ENCODE results near the gene EVA1A.

EVA1A gene

DNA sequence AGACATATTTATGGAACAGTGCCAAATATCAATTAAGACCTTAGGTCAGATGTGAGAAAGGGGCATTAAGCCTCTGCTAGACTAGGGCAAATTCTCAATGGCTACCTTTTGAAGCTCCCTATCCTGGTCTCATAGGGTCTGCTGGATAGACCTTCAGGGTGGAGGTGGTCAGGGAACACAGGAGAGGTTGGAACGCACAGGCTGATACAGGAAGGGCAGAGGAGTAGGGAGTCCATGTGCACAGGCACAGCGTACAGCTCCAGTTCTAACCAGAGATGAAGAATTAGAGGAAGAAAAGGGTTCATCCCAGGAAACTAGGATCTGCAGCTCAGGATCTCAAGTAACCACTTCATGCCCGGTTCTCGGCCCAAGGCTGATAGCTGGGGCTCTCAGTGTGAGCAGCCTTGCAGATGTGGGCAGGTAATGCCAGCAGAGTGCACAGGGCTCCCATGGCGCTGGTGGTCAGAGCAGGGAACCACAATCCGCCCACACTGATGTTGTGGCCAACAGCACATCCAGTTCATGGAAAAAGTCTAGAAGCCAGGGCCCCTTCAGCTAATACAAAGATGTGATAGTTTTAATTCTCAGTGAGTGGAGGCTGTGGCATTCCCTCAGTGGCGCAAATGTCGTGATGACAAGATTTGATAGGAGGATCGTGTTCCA, 3.4 kb upstream of the EVA1A start:
- Mint-ChIP-seq H3K27ac (no peak overlapping the region), H3K36me3 (ENCODE audit: insufficient read depth) (no peaks in the 10 kb centered on the region), H3K9me3 (peaks cover 0 to under 1% of the 10 kb centered on the region in 2 donors), H3K4me1 (ENCODE audit: low read depth in 2 of 2) (peaks cover 0 to 8% of the 10 kb centered on the region in 2 donors), H3K4me3 (no peak overlapping the region), H3K27me3 (peaks cover 29 to 85% of the 10 kb centered on the region in 2 donors)
- ATAC-seq (replicated peaks): no peak
- DNase-seq: no peak

DNA sequence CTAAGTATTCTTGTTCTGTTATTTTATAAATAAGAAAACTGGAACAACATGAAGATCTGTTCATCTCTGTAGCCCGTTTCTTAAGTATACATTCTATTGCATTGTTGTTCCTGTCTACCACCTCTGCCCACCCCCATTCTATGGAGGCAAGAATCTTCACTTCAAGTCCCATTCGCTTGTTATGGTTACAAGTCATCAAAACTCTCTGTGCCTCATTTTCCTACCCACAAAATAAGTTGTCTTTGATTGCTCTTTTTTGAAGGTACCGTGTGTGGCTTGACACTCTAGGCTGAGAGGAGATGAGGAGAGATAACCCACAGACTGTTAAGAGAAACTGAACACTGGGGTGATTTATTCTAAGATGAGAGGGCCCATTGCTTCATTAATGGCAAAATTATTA, 2.9 kb upstream of the EVA1A start:
- no peaks in the 10 kb centered on the region for H3K36me3 Mint-ChIP-seq (ENCODE audit: insufficient read depth)
- no peak overlapping the region for H3K4me3 Mint-ChIP-seq
- no peak overlapping the region for H3K27ac Mint-ChIP-seq
- no peak for ATAC-seq (replicated peaks)
- H3K27me3 Mint-ChIP-seq: peaks cover 31 to 85% of the 10 kb centered on the region in 2 donors
- no peak for DNase-seq
- H3K4me1 Mint-ChIP-seq (ENCODE audit: low read depth in 2 of 2): peaks cover 0 to 8% of the 10 kb centered on the region in 2 donors
- no peaks in the 10 kb centered on the region for H3K9me3 Mint-ChIP-seq

DNA sequence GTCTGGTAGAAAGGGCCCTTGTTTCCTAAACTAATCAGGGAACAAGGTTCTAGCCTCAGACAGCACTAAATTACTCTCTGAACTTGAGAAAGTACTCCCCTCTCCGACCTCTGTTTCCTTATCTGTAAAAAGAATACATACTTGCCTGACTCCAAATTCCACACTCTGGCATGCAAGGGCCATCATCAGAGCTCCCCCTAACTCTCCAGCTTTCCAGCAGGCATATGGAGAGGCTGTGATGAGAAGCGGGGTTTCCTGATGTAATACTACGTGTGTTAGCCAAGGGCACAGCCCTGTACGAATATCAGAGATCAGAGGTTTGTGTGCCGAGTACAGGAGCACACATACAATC, 1.8 kb upstream of the EVA1A start:
- Mint-ChIP-seq H3K4me1 (ENCODE audit: low read depth in 2 of 2) (peaks cover 0 to 8% of the 10 kb centered on the region in 2 donors), H3K36me3 (ENCODE audit: insufficient read depth) (no peaks in the 10 kb centered on the region), H3K27ac (no peak overlapping the region), H3K9me3 (no peaks in the 10 kb centered on the region), H3K4me3 (no peak overlapping the region), H3K27me3 (peaks cover 41 to 86% of the 10 kb centered on the region in 2 donors)
- DNase-seq (no peak), ATAC-seq (replicated peaks) (no peak)

- H3K27ac Mint-ChIP-seq: no peak overlapping the region
- H3K4me1 Mint-ChIP-seq (ENCODE audit: low read depth in 2 of 2): peaks cover 0 to 8% of the 10 kb centered on the region in 2 donors
- no peak for ATAC-seq (replicated peaks)
- no peaks in the 10 kb centered on the region for H3K36me3 Mint-ChIP-seq (ENCODE audit: insufficient read depth)
- H3K27me3 Mint-ChIP-seq: peaks cover 44 to 83% of the 10 kb centered on the region in 2 donors
- no peak for DNase-seq
- no peaks in the 10 kb centered on the region for H3K9me3 Mint-ChIP-seq
- no peak overlapping the region for H3K4me3 Mint-ChIP-seq
Observed at GRCh38 chr2:75561566-75562512, 1.1 kb upstream of the EVA1A start.

- no peaks in the 10 kb centered on the region for H3K9me3 Mint-ChIP-seq
- H3K4me3 Mint-ChIP-seq: peak overlapping the region; percentile 43 to 69
- peaks cover 51 to 81% of the 10 kb centered on the region in 2 donors for H3K27me3 Mint-ChIP-seq
- ATAC-seq (replicated peaks) (no peak), DNase-seq (no peak)
- H3K27ac Mint-ChIP-seq: no peak overlapping the region
- H3K36me3 Mint-ChIP-seq (ENCODE audit: insufficient read depth): no peaks in the 10 kb centered on the region
- peaks cover 0 to 8% of the 10 kb centered on the region in 2 donors for H3K4me1 Mint-ChIP-seq (ENCODE audit: low read depth in 2 of 2)
Observed at GRCh38 chr2:75560022-75560767, 544 bp downstream of the EVA1A start.

DNA sequence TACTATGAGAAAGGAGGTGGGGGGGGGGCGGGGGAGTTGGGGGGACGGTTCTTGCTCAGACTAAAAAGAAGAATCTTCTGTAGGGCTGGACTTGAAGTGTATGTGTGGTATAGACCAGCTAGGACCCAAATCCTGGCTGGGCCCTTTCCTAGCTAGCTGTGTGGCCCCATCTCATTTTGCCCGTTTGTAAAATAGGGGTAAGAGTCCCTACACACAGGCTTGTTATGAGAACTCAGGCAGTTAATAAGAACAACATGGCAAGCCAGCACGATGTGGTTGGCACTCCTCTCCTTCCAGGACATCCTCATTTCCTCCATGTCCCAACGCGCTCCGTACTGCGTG, 1.1 kb downstream of the EVA1A start:
- no peak for ATAC-seq (replicated peaks)
- Mint-ChIP-seq H3K36me3 (ENCODE audit: insufficient read depth) (no peaks in the 10 kb centered on the region), H3K4me3 (peak overlapping the region; percentile 43 to 69), H3K9me3 (no peaks in the 10 kb centered on the region), H3K27me3 (peaks cover 55 to 78% of the 10 kb centered on the region in 2 donors), H3K27ac (no peak overlapping the region), H3K4me1 (ENCODE audit: low read depth in 2 of 2) (peaks cover 0 to 8% of the 10 kb centered on the region in 2 donors)
- DNase-seq: no peak

DNA sequence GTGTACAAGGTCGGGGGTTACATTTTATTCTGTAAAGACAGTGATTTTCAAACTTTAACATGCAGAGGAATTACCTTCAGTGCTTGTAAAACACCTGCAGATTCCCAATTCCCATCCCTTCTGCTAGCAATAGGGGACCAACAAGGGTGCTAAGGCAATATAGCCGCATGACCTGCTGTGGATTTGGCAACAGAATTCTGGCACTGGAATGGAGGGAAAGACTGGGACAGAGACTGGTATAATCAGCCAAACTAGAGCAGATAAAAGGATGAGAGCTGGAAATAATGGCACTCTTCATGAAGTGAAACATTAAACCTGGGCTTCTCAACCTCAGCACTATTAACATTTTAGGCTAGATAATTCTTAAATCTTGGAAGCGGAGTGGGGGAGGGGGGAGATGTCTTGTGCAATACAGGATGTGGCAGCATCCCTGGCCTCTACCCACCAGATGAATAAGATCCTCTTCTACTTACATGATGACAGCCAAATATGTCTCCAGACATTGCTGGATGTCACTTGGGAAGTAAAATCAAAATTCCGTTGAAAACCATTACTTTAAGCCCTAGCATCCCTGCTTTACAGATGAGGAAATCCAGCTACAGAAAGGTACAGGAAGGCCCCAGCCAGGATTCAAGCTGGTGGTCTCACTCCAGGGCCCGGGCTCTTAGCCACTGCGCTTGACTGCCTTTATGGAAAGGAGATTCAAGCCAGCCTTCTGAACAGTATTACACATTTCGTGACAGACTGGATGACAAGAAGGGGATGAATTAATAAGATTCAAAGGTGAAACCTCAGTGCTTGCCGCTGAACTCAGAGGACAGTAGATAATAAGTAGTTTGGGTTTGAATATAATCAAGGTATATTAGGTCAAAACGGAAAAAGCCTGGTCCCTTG, 1.7 kb downstream of the EVA1A start:
- DNase-seq (no peak), ATAC-seq (replicated peaks) (no peak)
- Mint-ChIP-seq H3K4me3 (no peak overlapping the region), H3K9me3 (no peaks in the 10 kb centered on the region), H3K27me3 (peaks cover 55 to 72% of the 10 kb centered on the region in 2 donors), H3K4me1 (ENCODE audit: low read depth in 2 of 2) (peaks cover 0 to 8% of the 10 kb centered on the region in 2 donors), H3K36me3 (ENCODE audit: insufficient read depth) (no peaks in the 10 kb centered on the region), H3K27ac (no peak overlapping the region)

- Mint-ChIP-seq H3K4me1 (ENCODE audit: low read depth in 2 of 2) (peaks cover 0 to 8% of the 10 kb centered on the region in 2 donors), H3K9me3 (no peaks in the 10 kb centered on the region), H3K4me3 (no peak overlapping the region), H3K27me3 (peaks cover 52 to 65% of the 10 kb centered on the region in 2 donors), H3K36me3 (ENCODE audit: insufficient read depth) (no peaks in the 10 kb centered on the region), H3K27ac (no peak overlapping the region)
- ATAC-seq (replicated peaks): no peak
- DNase-seq: no peak
Observed at GRCh38 chr2:75558136-75558535, 2.6 kb downstream of the EVA1A start.

GRCh38 chr2:75557474-75558133, 3.1 kb downstream of the EVA1A start:
- H3K9me3 Mint-ChIP-seq: no peaks in the 10 kb centered on the region
- H3K27me3 Mint-ChIP-seq: peaks cover 57 to 61% of the 10 kb centered on the region in 2 donors
- peaks cover 0 to 8% of the 10 kb centered on the region in 2 donors for H3K4me1 Mint-ChIP-seq (ENCODE audit: low read depth in 2 of 2)
- H3K4me3 Mint-ChIP-seq: no peak overlapping the region
- no peak overlapping the region for H3K27ac Mint-ChIP-seq
- ATAC-seq (replicated peaks) (no peak), DNase-seq (no peak)
- H3K36me3 Mint-ChIP-seq (ENCODE audit: insufficient read depth): no peaks in the 10 kb centered on the region

- no peak for DNase-seq
- Mint-ChIP-seq H3K36me3 (ENCODE audit: insufficient read depth) (no peaks in the 10 kb centered on the region), H3K4me1 (ENCODE audit: low read depth in 2 of 2) (peaks cover 0 to 8% of the 10 kb centered on the region in 2 donors), H3K27me3 (peaks cover 61 to 62% of the 10 kb centered on the region in 2 donors), H3K27ac (no peak overlapping the region), H3K9me3 (no peaks in the 10 kb centered on the region), H3K4me3 (no peak overlapping the region)
- ATAC-seq (replicated peaks): no peak
Observed at GRCh38 chr2:75556679-75557366, 3.9 kb downstream of the EVA1A start.

- DNase-seq (no peak), ATAC-seq (replicated peaks) (no peak)
- H3K4me1 Mint-ChIP-seq (ENCODE audit: low read depth in 2 of 2): peaks cover 0 to 5% of the 10 kb centered on the region in 2 donors
- H3K36me3 Mint-ChIP-seq (ENCODE audit: insufficient read depth): no peaks in the 10 kb centered on the region
- H3K4me3 Mint-ChIP-seq: no peak overlapping the region
- no peak overlapping the region for H3K27ac Mint-ChIP-seq
- peaks cover 59 to 61% of the 10 kb centered on the region in 2 donors for H3K27me3 Mint-ChIP-seq
- H3K9me3 Mint-ChIP-seq: no peaks in the 10 kb centered on the region
Observed at GRCh38 chr2:75555701-75556100, 5.0 kb downstream of the EVA1A start.

GRCh38 chr2:75553935-75554531, 6.7 kb downstream of the EVA1A start:
- Mint-ChIP-seq H3K4me1 (ENCODE audit: low read depth in 2 of 2) (no peaks in the 10 kb centered on the region), H3K9me3 (no peaks in the 10 kb centered on the region), H3K36me3 (ENCODE audit: insufficient read depth) (no peaks in the 10 kb centered on the region), H3K27ac (no peak overlapping the region), H3K4me3 (no peak overlapping the region), H3K27me3 (peaks cover 48 to 54% of the 10 kb centered on the region in 2 donors)
- ATAC-seq (replicated peaks) (no peak), DNase-seq (no peak)

All from effector memory CD8-positive, alpha-beta T cell (primary cell).